GM21717 (cell line): ENCODE data around the gene HCN1.
"Not testable (repeated sequence)": the region's sequence is repeated elsewhere in the genome, so short reads cannot be mapped to it uniquely, and the experiment has no call there.

Source experiments
- ATAC-seq: cut with Tn5 transposase; IDR thresholded peaks from one replicate; pipeline ENCODE4 v1.9.1; 2021; ENCODE audit warnings: mild to moderate bottlenecking, moderate library complexity; ENCODE audit not compliant: unreplicated experiment

Gene HCN1

DNA sequence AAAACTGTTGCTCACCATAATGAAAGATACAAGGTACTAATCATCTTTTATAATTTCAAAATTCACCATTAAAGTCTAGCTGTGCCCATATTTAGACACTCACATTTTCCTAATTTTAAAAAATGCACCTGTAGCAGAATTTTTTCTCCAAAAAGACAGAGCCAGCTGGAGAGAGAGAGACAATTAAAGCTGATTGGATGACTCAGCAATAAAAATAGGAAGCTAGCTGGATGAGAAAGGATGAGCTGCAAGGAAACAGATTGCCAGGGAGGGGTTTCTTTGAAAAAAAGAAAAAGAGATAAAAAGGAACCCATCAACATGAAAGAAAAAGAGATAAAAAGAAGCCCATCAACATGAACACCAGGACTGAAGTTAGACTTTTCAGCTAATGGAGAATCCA is 73.8 kb downstream of the HCN1 start:
- no peak for ATAC-seq

DNA sequence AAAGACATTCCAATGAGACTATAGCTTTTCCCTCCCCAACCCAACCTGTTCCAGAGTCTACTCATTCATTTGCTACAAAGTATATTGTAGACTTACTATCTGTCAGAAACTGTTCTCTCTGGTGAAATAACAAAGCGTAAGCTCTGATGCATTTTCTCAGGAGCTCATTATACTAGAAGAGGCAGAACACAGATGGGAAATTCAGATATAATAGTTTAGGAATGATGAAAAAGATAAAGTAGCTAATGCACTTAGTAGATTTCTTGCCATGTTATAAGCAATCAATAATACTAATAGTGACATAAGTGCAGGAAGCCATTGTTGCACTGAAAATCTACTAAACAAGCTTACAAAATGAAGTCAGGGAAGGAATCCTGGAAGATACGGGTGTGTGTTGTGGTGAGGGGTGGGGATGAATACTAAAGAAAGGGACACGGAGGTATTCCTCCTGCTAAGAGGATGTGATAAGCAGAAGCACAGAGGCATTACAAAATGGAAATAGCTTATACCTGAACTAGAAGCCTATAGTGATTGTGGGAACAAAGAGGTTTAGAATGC is 78.2 kb downstream of the HCN1 start:
- no peak for ATAC-seq

DNA sequence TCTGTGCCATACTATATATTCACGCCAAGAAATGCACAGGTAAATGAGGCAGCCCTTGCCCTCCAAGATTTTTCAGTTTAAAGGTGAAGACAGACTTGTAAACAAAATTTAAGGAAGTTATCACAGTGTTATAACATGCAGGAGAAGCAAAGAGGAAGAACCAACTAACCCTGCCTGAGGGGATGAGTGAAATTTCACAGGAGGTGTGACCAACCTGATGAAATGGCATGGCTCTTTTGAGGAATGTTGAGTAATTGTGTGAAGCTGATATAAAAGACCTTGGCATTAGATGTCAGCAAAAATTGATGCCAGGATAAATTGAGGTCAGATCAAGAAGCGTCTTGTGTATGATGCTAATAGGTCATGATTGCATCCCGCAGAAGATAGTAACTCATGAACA is 86.5 kb downstream of the HCN1 start:
- ATAC-seq: no peak

DNA sequence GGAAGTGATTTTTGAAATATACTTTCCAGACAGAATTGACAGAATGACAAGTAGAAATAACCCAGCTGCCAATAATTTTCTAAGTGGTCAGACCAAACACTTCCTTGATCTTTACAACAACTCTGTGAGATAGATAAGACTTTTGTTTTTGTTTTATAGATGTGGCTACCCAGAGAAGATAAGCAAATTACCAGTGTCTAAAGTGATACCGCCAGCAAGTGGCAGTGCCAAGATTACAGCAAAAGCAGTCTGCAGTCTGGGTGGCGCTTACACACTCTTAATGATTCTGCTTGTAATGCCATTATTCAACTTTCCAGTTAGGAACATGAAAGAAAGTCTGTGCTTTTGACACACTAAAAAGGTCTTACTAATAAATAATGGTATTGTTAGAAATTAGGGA is 92.1 kb downstream of the HCN1 start:
- no peak for ATAC-seq

DNA sequence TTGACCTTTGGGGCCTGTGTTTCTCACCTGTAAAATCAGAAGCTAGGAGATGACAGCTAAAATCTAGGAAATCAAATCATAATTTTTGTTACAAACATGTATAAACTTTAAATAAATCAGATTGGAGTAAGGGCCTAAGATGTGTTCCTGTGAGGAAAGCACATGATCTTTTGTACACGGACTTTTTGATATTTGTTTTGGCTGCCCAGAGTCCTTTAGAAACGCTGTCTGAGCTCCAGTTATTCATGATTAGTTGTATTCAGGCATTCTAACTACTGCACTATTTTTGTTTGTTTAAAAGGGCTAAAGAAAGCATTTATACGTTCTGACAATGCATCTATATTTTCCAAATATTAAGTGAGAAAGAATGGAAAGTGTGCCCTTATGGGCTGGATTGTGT is 94.8 kb downstream of the HCN1 start:
- no peak for ATAC-seq

DNA sequence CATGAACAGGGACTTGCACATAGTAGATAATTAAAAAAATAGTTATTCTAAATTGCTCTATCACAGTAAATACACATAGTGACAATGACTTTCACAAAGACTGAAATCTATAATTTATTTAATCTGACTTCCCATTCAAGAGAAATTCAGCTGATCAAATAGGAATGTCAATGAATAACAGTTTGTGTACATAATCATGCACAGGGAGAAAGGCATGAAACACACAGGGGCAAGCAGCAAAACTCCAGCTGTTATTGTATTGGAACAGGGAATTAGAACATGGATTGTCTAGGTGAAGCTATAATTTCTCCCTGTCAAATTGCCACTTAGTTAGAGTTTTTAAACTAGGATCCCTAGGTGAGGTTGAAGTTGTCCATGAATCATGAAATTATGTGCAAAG is 99.9 kb downstream of the HCN1 start:
- no peak for ATAC-seq

DNA sequence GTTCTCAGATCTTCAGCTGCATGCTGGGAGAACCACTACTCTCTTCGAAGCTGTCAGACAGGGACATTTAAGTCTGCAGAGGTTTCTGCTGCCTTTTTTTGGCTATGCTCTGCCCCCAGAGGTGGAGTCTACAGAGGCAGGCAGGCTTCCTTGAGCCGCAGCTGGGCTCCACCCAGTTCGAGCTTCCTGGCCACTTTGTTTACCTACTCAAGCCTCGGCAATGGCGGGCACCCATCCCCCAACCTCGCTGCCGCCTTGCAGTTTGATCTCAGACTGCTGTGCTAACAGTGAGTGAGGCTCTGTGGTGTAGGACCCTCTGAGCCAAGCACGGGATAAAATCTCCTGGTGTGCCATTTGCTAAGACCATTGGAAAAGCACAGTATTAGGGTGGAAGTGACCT is 110.2 kb downstream of the HCN1 start:
- not testable (repeated sequence) for ATAC-seq

DNA sequence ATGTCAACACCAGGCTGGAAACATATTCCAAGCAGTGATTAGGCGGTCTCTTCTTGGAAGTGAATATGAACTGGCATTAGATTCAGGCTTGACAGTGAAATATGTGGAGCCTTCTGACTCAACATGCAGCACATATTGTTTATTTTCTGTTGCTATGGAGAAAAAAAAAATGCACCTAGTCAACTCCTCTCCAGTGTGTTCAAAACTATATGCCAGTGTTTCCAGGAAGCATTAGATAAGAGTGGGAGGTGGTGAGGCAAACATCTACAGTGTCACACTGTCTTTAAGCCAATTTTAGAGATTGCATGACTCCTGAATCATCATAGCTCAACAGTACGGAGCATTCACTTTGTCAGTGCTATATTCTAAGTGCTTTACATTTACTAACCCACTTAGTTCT is 117.9 kb downstream of the HCN1 start:
- no peak for ATAC-seq

DNA sequence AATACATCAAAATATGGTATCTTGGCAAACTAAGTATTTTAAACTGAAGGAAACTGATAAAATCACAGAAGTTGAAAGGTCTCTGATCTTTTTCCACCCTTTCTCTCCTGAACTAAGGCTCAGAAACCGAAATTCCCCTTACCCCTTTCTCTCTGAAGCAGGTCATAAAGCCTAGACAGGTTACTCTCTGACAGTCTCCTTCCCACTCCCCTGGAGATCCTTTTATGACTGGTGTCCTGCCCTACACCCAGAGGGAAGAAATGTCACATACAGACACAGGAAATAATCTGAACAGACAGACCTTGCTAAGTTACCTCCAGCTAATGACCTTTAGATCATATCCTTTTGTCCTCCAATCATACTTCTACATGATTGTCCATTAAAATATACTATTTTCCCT is 127.4 kb downstream of the HCN1 start:
- no peak for ATAC-seq

DNA sequence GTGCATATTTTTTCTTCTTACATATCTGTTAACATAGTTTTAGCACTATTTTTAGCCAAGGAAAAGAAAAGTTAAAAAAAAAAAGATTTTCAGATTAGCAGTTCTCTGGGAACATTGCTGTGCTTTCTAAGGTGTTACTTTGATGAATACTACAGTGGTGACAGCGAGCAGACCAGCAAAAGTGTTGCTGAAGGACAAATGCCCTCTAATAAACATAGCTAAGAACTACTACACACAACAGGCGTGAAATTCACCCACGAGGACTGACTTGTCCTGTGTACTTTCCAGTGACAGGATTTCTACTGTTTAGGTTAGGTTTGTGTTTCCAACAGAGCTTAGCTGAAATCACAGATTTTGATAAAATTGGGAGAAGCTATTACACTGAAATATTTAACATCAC is 153.8 kb downstream of the HCN1 start:
- no peak for ATAC-seq

DNA sequence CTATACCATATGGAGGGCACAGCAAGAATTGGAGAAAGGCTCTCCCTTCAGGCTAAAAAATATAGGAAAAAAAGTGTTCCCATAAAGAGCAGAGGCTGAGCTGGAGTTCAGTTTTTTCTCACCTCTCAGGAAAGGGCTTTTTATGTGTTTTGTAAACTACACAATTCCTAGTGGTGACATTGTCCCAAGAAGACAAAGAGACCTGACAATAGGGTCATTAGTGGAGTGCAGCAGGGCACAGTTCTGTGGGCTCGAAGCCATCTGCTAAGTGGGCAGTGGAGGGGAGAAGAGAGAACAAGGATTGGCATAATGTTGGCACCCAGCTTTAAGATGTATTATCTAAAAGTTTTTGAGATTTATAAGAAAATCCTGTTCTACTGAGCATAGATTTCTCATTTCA is 162.5 kb downstream of the HCN1 start:
- no peak for ATAC-seq

DNA sequence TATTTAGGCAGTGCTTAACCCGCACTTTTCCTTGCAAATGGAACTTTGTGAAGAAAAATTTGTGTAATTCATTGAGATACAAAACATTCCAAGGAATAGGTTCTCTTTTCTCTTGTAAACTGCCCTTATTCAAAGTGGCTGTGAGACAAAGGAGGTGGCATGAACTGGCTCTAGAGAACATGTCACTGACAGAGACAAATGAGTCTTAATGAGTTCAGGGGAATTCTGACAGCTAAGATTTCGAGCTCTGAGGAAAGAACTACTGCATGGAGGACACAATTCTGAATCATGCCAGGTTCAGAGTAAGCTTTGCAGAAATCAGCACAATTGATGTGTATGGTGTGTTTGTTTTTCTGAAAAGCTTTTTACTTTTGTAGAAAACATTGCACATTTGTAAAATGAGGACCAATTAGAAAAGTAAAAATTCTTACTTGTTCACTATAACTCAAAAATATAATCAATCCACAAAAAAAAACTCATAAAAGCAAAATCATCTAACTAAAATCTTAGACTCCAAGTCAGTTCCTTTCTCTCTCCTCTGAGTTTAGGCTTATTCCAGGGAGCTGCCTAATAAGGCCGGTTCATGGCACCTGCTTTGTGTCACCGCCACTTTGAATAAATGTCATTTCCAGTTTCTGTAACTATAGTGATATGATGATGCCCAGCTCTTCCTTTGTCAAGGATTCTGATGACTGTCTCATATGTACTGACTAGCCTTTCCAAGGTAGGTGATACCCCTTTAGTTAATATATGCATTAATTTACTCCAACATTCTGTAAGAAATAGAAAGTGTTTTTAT is 163.2 kb downstream of the HCN1 start:
- no peak for ATAC-seq

DNA sequence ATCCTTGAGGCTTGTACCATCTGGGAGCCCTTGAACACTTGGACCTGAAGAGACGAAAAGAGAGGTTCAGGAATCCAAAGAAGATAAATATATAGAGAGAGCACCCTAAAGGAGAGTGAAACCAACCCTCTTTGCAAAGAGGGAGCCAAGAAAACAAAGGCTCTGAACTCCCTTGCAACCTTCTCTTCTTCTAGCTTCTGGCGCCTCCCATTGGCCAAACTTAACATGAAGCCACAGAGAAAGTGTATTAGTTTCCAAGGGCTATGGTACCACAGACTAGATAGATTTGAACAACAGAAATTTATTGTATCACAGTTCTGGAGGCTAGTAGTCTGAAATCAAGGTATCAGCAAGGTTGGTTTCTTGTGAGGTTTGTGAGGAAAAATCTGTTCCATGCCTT is 175.1 kb downstream of the HCN1 start:
- ATAC-seq: no peak

DNA sequence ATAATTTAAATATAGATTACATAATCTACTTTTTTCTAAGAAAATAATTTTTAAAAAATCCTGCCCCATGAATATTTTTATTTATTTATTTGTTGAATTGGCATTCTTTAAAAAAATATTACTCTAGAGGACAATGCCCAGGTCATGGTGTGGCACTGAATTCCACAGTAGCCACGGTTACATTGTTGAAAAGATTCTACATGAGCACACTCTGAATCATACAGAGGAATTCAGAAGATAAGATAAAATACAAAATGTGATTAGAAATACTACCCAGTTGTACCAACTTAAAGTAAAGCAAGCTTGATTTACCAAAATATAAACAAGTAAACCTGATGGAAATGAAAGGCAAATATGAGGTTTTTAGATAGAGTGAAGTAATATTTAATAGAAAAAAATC is 183.7 kb downstream of the HCN1 start:
- no peak for ATAC-seq

DNA sequence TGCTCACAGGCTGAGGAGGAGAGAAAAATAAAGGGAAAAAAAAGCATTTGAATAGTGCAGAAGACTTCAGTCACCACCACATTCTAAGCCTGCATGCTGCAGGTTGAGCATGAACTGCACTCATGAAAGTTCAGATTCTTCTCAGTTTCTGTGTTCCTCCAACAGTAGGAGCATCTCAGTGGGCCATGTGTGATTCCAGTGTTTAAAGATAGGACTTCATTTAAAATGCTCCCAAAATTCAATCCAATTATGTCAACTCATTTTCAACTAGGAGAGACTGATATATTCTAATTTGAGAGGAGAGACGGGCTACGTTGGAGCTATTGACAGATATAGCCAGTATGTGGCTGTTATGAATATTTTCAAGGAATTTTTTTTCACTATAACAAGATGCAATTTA is 186.8 kb downstream of the HCN1 start:
- ATAC-seq: no peak

DNA sequence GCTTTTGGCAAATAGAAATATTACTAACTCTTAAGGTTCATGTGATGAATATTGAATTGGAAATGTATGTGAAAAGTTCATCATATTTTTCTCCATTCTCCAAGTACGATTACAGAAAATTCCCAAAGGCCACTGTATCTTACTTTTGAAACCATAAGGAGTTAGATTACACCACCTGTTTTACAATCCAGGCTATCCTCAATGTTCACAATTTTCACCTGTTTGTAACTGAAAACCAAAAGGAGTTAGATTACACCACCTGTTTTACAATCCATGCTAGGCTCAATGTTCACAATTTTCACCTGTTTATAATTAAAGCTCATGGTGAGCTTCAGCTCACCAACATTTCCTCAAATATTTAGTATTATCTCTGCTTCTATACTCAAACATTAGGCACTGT is 188.0 kb downstream of the HCN1 start:
- ATAC-seq: no peak

DNA sequence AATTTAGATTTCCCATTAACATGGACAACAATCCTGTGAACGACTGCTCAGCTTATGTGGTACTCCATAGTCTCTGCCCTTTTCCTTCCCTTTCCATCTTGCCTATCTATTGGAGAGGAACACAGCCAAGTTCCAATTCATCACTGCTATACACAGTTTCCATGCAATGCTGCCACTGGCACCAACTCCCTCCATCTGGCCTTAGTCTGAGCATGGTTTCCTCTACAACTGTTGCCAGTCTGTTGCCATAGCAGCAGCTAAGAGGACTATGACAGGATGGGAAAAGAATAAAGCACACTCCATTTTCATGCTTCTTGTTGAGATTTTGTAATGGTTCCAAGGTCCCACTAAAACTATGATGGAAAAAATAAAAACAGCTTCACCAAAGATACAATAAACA is 189.0 kb downstream of the HCN1 start:
- ATAC-seq: no peak

DNA sequence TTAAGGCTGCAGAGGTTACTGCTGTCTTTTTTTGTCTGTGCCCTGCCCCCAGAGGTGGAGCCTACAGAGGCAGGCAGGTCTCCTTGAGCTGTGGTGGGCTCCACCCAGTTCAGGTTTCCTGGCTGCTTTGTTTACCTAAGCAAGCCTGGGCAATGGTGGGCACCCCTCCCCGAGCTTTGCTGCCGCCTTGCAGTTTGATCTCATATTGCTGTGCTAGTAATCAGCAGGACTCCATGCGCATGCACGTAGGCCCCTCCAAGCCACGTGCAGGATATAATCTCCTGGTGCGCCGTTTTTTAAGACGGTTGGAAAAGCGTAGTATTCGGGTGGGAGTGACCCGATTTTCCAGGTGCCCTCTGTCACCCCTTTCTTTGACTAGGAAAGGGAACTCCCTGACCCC is 197.2 kb downstream of the HCN1 start:
- ATAC-seq: not testable (repeated sequence)

DNA sequence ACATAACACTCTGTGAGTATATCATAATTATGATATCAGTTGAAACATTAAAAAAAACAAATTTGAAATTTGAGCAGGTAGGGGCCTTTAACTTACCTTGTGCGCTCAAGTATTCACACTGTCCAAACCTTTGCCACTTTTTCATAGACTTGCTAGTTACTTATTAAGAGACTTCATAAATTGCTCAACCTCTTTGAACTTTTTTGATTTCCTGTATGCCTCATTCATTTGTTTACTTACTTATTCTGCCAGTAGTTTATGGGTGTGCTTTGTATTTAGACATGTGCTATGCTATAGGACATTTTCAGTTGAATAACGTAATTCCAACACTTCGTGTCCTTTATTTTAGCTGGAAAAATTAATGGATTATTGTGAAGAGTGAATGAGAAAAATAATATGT is 204.8 kb downstream of the HCN1 start:
- ATAC-seq: no peak

DNA sequence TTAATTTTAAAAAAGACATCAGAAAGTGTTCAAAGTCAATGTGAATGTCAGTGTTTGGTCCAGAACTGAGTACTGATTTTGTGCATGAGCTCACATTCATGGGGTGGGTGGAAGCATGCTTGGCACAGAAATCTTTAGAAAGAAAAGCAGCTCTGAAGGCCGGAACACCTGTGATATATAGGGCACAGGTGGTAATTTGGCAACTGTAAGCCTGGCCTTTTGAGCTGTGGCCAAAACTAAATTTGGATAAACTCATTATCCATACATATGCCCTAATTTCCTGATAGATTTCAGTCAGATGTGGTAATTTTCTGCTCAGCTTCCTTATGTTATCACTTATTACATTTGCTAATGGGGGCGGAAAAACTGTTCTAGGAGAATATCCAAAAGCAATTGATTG is 211.4 kb downstream of the HCN1 start:
- ATAC-seq: no peak

DNA sequence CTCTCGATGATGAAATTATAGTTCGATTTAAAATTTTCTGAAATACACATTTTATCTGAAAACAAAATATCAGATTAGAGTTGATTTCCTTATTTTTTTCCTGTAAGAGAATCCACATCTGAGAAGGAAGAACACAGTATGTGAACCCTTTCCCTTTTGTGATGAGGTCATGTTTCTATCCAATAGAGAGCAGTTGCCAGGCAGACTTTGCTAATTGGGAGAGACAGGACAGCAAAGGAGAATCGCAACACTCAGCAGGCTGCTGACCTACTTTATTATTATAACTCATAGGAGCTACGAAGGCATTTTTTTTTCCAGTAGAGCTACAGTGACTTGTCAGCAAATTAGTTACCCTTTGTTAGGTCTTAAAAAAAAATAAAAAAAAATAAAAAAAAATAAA is 242.1 kb downstream of the HCN1 start:
- ATAC-seq: no peak

DNA sequence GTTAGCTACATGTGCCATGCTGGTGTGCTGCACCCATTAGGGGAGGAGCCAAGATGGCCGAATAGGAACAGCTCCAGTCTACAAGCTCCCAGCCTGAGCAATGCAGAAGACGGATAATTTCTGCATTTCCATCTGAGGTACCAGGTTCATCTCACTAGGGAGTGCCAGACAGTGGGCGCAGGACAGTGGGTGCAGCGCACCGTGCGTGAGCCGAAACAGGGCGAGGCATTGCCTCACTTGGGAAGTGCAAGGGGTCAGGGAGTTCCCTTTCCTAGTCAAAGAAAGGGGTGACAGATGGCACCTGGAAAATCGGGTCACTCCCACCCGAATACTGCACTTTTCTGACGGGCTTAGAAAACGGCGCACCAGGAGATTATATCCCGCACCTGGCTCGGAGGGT is 251.3 kb downstream of the HCN1 start:
- ATAC-seq: not testable (repeated sequence)

DNA sequence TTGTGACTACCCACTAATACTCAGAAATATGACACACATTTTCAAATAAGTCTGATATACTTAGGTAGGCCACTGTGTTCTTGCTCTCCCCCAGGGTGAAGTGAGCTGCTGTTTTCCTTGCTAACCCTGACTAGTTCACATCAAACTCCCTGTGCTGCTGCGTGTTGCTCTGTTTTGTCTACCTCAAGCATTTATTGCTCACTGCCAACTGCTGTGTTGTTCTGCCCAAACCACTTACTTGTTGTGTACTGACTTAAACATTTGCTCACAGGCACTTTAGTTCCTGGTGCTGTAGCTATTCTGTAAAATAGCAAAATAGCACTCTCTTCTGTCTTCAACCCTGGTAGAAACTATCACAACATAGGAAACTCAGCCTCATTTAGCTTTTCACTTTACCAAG is 255.7 kb downstream of the HCN1 start:
- no peak for ATAC-seq
